HG03565 (cell line): ENCODE results near the gene DLG2.

Experiments used
- ATAC-seq: cut with Tn5 transposase; IDR thresholded peaks from one replicate; pipeline ENCODE4 v1.9.1; 2021; ENCODE audit warnings: mild to moderate bottlenecking, moderate library complexity; ENCODE audit not compliant: unreplicated experiment

Gene DLG2

GRCh38 chr11:83540112-83540675, 2086.9 kb downstream of the DLG2 start:
- no peak for ATAC-seq

DNA sequence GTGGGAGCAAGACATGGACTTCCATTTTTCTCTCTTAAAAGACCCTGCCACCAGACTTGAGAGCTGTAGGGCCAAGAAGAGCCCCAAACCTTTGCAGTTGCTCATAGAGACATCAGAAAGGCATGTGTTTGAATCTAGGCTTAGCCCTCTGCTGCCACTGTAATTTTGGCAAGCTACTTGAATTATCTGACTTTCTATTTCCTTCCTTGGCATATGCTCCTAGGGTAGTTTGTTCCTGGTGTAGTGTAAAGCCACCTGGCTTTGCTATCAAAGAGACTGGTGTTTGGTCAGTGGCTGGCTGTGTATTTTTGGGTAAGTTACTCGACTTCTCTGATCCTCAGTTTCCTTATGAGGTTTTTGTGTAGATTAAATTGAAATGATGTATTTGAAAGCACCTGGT, 2088.9 kb downstream of the DLG2 start:
- no peak for ATAC-seq

GRCh38 chr11:83537131-83537610, 2090.0 kb downstream of the DLG2 start:
- ATAC-seq = no peak

GRCh38 chr11:83533166-83533565, 2094.0 kb downstream of the DLG2 start:
- ATAC-seq = no peak

DNA sequence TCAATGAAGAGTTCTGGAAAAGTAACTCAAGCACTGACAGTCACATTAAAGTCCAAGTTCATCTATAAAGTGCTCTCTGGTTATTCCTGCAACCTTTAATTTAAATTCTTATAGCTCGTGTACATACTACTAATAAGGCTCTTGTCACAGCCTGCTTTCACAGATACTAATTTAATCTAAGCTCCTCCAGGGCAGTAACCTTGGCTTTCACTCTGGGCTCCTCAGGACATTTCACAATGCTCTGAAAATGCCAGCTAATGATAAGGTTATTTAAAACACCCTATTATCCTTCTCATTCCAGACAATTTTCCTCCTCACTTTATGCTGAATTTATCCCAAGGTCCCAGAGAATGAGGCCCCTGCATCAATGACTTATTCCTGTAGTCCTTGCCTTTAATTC, 2098.3 kb downstream of the DLG2 start:
- no peak for ATAC-seq

DNA sequence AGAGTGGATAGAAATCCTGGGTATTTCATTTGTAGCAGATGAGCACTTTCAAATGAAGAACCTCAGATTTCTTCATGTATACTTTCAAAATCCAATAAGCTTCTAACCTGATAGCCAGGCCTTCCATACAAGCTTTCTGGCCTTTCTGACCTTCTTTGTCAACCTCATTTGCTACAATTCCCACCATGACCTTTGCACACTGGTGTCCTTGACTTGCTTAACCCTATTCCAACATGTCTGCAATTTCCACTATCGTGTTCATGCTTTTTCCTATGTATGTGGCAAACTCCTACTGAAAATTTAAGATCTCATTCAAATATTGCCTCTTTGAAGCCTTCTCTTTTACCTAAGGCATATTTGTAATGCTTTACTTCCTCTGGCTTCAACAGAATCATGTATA, 2098.9 kb downstream of the DLG2 start:
- ATAC-seq = no peak

GRCh38 chr11:83523676-83524075, 2103.5 kb downstream of the DLG2 start:
- ATAC-seq = no peak

DNA sequence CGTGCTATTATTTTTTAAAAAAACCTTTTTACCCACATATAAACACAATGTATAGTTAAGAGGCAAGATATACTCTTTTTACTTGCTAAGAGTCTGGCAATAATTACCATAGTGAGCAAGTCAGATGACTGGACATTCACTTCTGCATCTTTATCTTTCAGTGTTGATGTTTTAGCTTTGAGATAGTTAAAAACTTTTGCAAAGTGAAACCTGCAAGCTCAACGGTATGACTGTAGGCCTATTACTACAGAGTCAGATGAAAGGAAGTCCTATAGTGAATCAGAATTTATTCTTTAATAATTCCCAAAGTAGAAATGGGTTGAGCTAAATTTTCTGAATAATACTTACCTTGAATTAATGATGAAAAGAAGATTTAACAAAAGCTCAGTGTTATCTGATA, 2104.2 kb downstream of the DLG2 start:
- no peak for ATAC-seq

GRCh38 chr11:83521647-83522596, 2105.2 kb downstream of the DLG2 start:
- no peak for ATAC-seq

GRCh38 chr11:83520849-83521248, 2106.3 kb downstream of the DLG2 start:
- ATAC-seq = no peak

- no peak for ATAC-seq
Observed at GRCh38 chr11:83511646-83512045, 2115.5 kb downstream of the DLG2 start.

GRCh38 chr11:83510530-83511460, 2116.3 kb downstream of the DLG2 start:
- ATAC-seq = no peak

DNA sequence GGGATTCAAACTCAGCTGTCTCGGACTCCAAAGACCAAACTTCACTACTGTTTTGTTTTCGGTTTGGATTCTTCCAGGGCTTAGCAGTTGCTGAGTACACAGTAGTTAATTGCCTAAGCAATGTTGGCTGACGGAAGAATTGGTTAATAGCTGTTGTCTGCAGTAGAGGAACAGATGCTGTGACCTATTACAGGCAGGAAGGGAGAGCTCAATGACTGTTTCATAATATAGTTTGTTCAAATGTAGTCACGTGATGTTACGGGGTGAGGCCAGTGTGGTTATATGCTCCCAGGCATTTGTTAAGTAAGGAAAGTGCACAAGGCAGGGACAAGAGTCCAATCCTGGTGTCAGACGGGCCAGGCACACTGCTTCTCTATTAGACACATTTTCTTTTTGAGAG, 2118.3 kb downstream of the DLG2 start:
- ATAC-seq = no peak

DNA sequence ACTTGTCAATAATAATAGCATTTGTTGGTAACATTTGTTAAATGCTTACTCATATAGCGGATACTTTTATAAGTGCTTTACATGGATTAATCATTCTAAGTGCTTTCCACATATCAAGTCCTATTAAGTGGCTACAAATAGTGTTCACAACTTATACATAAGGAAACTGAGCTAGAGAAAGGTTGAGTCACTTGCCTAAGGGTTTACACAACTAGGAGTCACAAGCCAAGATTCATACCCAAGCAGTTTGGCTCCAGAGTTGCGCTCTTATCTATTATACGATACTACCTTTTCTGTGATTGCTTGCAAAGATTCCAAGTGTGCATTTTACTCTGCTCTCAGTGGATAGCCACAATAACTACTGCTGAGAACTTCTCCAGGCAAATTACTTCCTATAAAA, 2125.1 kb downstream of the DLG2 start:
- no peak for ATAC-seq

DNA sequence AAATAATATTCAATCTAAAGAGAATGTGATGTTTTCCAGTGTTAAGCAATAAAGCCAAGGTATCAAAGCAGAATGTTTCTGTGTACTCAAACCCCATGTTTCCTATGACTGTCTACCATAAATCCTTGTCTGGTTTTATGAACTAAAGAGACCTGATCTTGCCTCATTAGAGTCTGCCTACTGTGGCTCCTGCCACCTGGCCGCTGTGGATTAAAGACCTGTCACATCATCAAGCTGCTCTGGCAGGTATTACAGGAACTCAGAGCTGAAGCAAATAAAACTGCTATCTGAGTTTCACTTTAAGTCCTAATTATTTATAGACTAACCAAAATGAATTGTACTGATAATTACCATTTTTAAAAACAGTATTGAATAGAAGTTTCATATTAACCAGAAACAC, 2133.2 kb downstream of the DLG2 start:
- ATAC-seq = no peak

GRCh38 chr11:83493034-83493433, 2134.1 kb downstream of the DLG2 start:
- no peak for ATAC-seq

- ATAC-seq = no peak
Observed at GRCh38 chr11:83483808-83484207, 2143.3 kb downstream of the DLG2 start.

- no peak for ATAC-seq
Observed at GRCh38 chr11:83480811-83481210, 2146.3 kb downstream of the DLG2 start.

- ATAC-seq = no peak
Observed at GRCh38 chr11:83480251-83480650, 2146.9 kb downstream of the DLG2 start.

- ATAC-seq = no peak
Observed at GRCh38 chr11:83477772-83478171, 2149.4 kb downstream of the DLG2 start.

- no peak for ATAC-seq
Observed at GRCh38 chr11:83475760-83476159, 2151.4 kb downstream of the DLG2 start.
